Middle frontal gyrus (tissue), 1 donor: Measurements from ENCODE around the gene PCGF1.

Experiments
- DNase-seq: peaks from one replicate; pipeline ENCODE4 v3.0.0-alpha.2; 2015; ENCODE audit warnings: low spot score; ENCODE audit errors: extremely low spot score

PCGF1 gene

GRCh38 chr2:74515981-74516633, 8.6 kb upstream of the PCGF1 start:
- no peak for DNase-seq

- DNase-seq: no peak
Measured at GRCh38 chr2:74515271-74515980, 7.9 kb upstream of the PCGF1 start.

GRCh38 chr2:74514368-74515270, 7.1 kb upstream of the PCGF1 start, which contains the start of gene TLX2:
Gene TLX2, plus strand, starts transcription at chr2:74514450. Its CDS starts 357 bp downstream, at chr2:74514807.
- no peak for DNase-seq

- no peak for DNase-seq
Measured at GRCh38 chr2:74513605-74514367, 6.3 kb upstream of the PCGF1 start.

GRCh38 chr2:74512744-74513604, 5.5 kb upstream of the PCGF1 start:
- no peak for DNase-seq

GRCh38 chr2:74511104-74511989, 3.9 kb upstream of the PCGF1 start:
- DNase-seq: no peak

GRCh38 chr2:74510272-74510671, 2.8 kb upstream of the PCGF1 start:
- DNase-seq: no peak

GRCh38 chr2:74507926-74508520, 528 bp upstream of the PCGF1 start:
- no peak for DNase-seq

GRCh38 chr2:74505448-74506246, 1.8 kb downstream of the PCGF1 start:
- DNase-seq: no peak

GRCh38 chr2:74504591-74504990, 2.9 kb downstream of the PCGF1 start:
- DNase-seq: no peak

GRCh38 chr2:74503506-74504475, 3.7 kb downstream of the PCGF1 start:
- DNase-seq: no peak

- DNase-seq: no peak
Measured at GRCh38 chr2:74502720-74503505, 4.6 kb downstream of the PCGF1 start.

GRCh38 chr2:74502147-74502719, 5.3 kb downstream of the PCGF1 start:
- DNase-seq: no peak

GRCh38 chr2:74501335-74502071, 6.0 kb downstream of the PCGF1 start:
- no peak for DNase-seq

GRCh38 chr2:74500578-74500946, 6.9 kb downstream of the PCGF1 start:
- DNase-seq: no peak
